H1 (cell line): ENCODE measurements around the gene RER1. TPM values are rescaled to one million over a fixed set of nuclear protein-coding genes. Genes with fewer than 3 reads are reported as not detected.

Experiments used
- CTCF ChIA-PET: fragments of 300-600 bp; sonication (Branson Sonifier 250); formaldehyde crosslinking; loops from one replicate; lab custom pipeline; 2021; ENCODE audit not compliant: partially characterized antibody; lab: Charles Lee
- POLR2A ChIA-PET: fragments of 300-600 bp; sonication (Branson Sonifier 250); formaldehyde crosslinking; loops from one replicate; lab custom pipeline; 2021; ENCODE audit warnings: inconsistent platforms; ENCODE audit not compliant: partially characterized antibody; lab: Charles Lee
- DNase-seq, 2 experiments: peaks; one replicate each; pipeline versions ENCODE4 v3.0.0 to v3.0.0-alpha.2; 2010 to 2022; ENCODE audit warnings: low spot score in 2 of 2, low read depth in 1 of 2, mixed read lengths in 1 of 2
- FAIRE-seq: peaks from 2 replicates; lab custom pipeline; 2011; peaks lifted over from hg19 to GRCh38; lab: Jason Lieb, UNC
- H2AFZ ChIP-seq: 2 replicates; pipeline ENCODE4 v1.8.1; 2012; ENCODE audit warnings: low read length, inconsistent platforms
- H2AK5ac ChIP-seq: 2 replicates; pipeline ENCODE4 v1.6.1; 2013; ENCODE audit warnings: low read depth, low read length
- H2BK120ac ChIP-seq: replicated peaks from 2 replicates; pipeline ENCODE3; 2013; ENCODE audit warnings: low read depth, low read length, inconsistent platforms
- H2BK12ac ChIP-seq: 2 replicates; pipeline ENCODE4 v1.6.1; 2013; ENCODE audit warnings: low read depth, low read length
- H2BK15ac ChIP-seq: 2 replicates; pipeline ENCODE4 v1.6.1; 2013; ENCODE audit warnings: low read length
- H2BK20ac ChIP-seq: 2 replicates; pipeline ENCODE4 v1.6.1; 2013; ENCODE audit warnings: low read length
- H2BK5ac ChIP-seq: 2 replicates; pipeline ENCODE4 v1.6.1; 2013; ENCODE audit warnings: low read depth, low read length
- H3K14ac ChIP-seq: 2 replicates; pipeline ENCODE4 v1.6.1; 2013; ENCODE audit warnings: inconsistent platforms; ENCODE audit not compliant: insufficient read length
- H3K18ac ChIP-seq: 2 replicates; pipeline ENCODE4 v1.6.1; 2013; ENCODE audit warnings: low read length; ENCODE audit errors: extremely low read depth
- H3K23ac ChIP-seq: 2 replicates; pipeline ENCODE4 v1.6.1; 2013; ENCODE audit warnings: inconsistent platforms; ENCODE audit not compliant: insufficient read length
- H3K23me2 ChIP-seq: 2 replicates; pipeline ENCODE4 v1.6.1; 2013; ENCODE audit warnings: low read depth, low read length
- H3K27ac ChIP-seq: 2 replicates; pipeline ENCODE4 v1.6.1; 2011; ENCODE audit warnings: low read depth, low read length, inconsistent platforms
- H3K27me3 ChIP-seq, 4 experiments: replicated peaks in 1 of 4; 1 replicate in 1 of 4; 2 replicates in 3 of 4; pipeline versions ENCODE4 v1.6.1 to v1.8.1; 2011 to 2013; ENCODE audit warnings: low read length in 3 of 4, mild to moderate bottlenecking in 3 of 4, inconsistent platforms in 2 of 4, mixed read lengths in 2 of 4, moderate library complexity in 1 of 4; ENCODE audit not compliant: control insufficient read depth in 3 of 4, insufficient read depth in 3 of 4; ENCODE audit errors: extremely low read depth in 1 of 4
- H3K36me3 ChIP-seq, 4 experiments: 2 replicates each; pipeline versions ENCODE4 v1.6.1 to v1.8.1; 2011 to 2013; ENCODE audit warnings: mild to moderate bottlenecking in 4 of 4, low read length in 3 of 4, moderate library complexity in 2 of 4, control low read depth in 1 of 4, inconsistent platforms in 1 of 4; ENCODE audit not compliant: insufficient read depth in 4 of 4, control insufficient read depth in 2 of 4
- H3K4ac ChIP-seq: replicated peaks from 2 replicates; pipeline ENCODE3; 2013; ENCODE audit warnings: low read length, low read depth, mixed read lengths, inconsistent platforms; ENCODE audit not compliant: insufficient read length
- H3K4me1 ChIP-seq, 4 experiments: replicated peaks in 1 of 4; 1 replicate in 1 of 4; 2 replicates in 3 of 4; pipeline versions ENCODE4 v1.6.1 to v1.8.1; 2011 to 2013; ENCODE audit warnings: low read length in 3 of 4, inconsistent platforms in 2 of 4, mixed read lengths in 1 of 4; ENCODE audit not compliant: insufficient read depth in 4 of 4, control insufficient read depth in 3 of 4
- H3K4me2 ChIP-seq, 2 experiments: 2 replicates each; pipeline versions ENCODE4 v1.6.1 to v1.8.1; 2011 to 2013; ENCODE audit warnings: low read depth in 2 of 2, low read length in 2 of 2, control low read depth in 1 of 2, inconsistent platforms in 1 of 2, mild to moderate bottlenecking in 1 of 2; ENCODE audit not compliant: insufficient read depth in 1 of 2
- H3K4me3 ChIP-seq, 4 experiments: fragments of 200-600, 300-600 bp in 1 of 4; sonication (generic), shearing (Covaris generic), sonication (Bioruptor Twin) in 1 of 4; 2 replicates each; pipeline versions ENCODE4 v1.5.1 to v1.8.1; 2011 to 2016; ENCODE audit warnings: low read length in 4 of 4, low read depth in 3 of 4, control low read depth in 2 of 4, inconsistent platforms in 2 of 4, mild to moderate bottlenecking in 2 of 4, mixed read lengths in 1 of 4, moderate library complexity in 1 of 4; ENCODE audit not compliant: insufficient read depth in 2 of 4; ENCODE audit errors: extremely low read depth in 1 of 4
- H3K56ac ChIP-seq: replicated peaks from 2 replicates; pipeline ENCODE3; 2013; ENCODE audit warnings: low read depth, mild to moderate bottlenecking, mixed read lengths, low read length, inconsistent platforms; ENCODE audit not compliant: insufficient read length
- H3K79me1 ChIP-seq: 2 replicates; pipeline ENCODE4 v1.6.1; 2013; ENCODE audit warnings: low read depth, low read length, control low read depth
- H3K79me2 ChIP-seq, 2 experiments: 2 replicates each; pipeline versions ENCODE4 v1.6.1 to v1.8.1; 2012 to 2013; ENCODE audit warnings: low read length in 2 of 2, mild to moderate bottlenecking in 2 of 2, inconsistent platforms in 1 of 2; ENCODE audit not compliant: insufficient read depth in 2 of 2, control insufficient read depth in 1 of 2
- H3K9ac ChIP-seq, 4 experiments: replicated peaks in 1 of 4; 1 replicate in 1 of 4; 2 replicates in 3 of 4; pipeline versions ENCODE4 v1.6.1 to v1.8.1; 2011 to 2013; ENCODE audit warnings: low read depth in 3 of 4, low read length in 3 of 4, control low read depth in 2 of 4, mild to moderate bottlenecking in 2 of 4, moderate library complexity in 2 of 4, inconsistent platforms in 1 of 4; ENCODE audit errors: extremely low read depth in 1 of 4
- H3K9me3 ChIP-seq, 2 experiments: 2 replicates each; pipeline versions ENCODE4 v1.6.1 to v1.8.1; 2012 to 2013; ENCODE audit warnings: mild to moderate bottlenecking in 2 of 2, moderate library complexity in 2 of 2, control low read depth in 1 of 2, inconsistent platforms in 1 of 2, low read depth in 1 of 2, low read length in 1 of 2, mixed read lengths in 1 of 2; ENCODE audit not compliant: insufficient read depth in 2 of 2
- H4K20me1 ChIP-seq, 2 experiments: replicated peaks in 1 of 2; 2 replicates each; pipeline versions ENCODE3 to v1.8.1; 2011 to 2013; ENCODE audit warnings: inconsistent platforms in 2 of 2, low read length in 2 of 2, mild to moderate bottlenecking in 1 of 2; ENCODE audit not compliant: insufficient read depth in 2 of 2, control insufficient read depth in 1 of 2
- H4K5ac ChIP-seq: 2 replicates; pipeline ENCODE4 v1.6.1; 2013; ENCODE audit warnings: low read length, low read depth, mixed read lengths, inconsistent platforms; ENCODE audit not compliant: insufficient read length
- H4K8ac ChIP-seq: 2 replicates; pipeline ENCODE4 v1.8.0; 2013; ENCODE audit warnings: mild to moderate bottlenecking, moderate library complexity, low read length, inconsistent platforms; ENCODE audit not compliant: insufficient read depth; ENCODE audit errors: extremely low read depth
- H4K91ac ChIP-seq: replicated peaks from 2 replicates; pipeline ENCODE3; 2013; ENCODE audit warnings: low read length, mixed read lengths, inconsistent platforms; ENCODE audit not compliant: insufficient read length
- WGBS, 2 experiments: shearing (Covaris generic) in 1 of 2; methylation state at CpG; one replicate each; pipeline versions ENCODE4 v1.1.6 to v1.1.7; 2013 to 2015; ENCODE audit warnings: low lambda C conversion rate in 2 of 2, mixed read lengths in 2 of 2, inconsistent platforms in 1 of 2, low coverage in 1 of 2, missing lambda C conversion rate in 1 of 2; ENCODE audit not compliant: insufficient replicate concordance in 2 of 2, insufficient coverage in 1 of 2, insufficient read length in 1 of 2; ENCODE audit errors: extremely low coverage in 1 of 2, missing lambda C conversion rate in 1 of 2; 5-methylcytosine and 5-hydroxymethylcytosine counted together
- polyA plus RNA-seq, 7 experiments: library from polyadenylated mRNA; depleted of rRNA in 3 of 7; stranded (reverse) in 5 of 7; unstranded in 2 of 7; fragments of >200 nt in 5 of 7; fragments of 200-250 nt in 2 of 7; gene quantifications; 1 replicate in 5 of 7; 2 replicates in 1 of 7; 4 replicates in 1 of 7; pipeline versions ENCODE4 v1.2.1 to v1.2.3, GENCODE V29; 2011 to 2013; ENCODE audit warnings: missing spikeins in 2 of 7, mixed read lengths in 2 of 7
- total RNA-seq: library from RNA; stranded (reverse); fragmentation: NEBNext Ultra II Directional; extraction: Animal tissue kit (Norgen Biotek cat#: 25700); gene quantifications from 2 replicates; pipeline ENCODE4 v1.2.1, GENCODE V29; 2021

RER1 gene
- total and polyA plus RNA-seq, 2 of the 8 experiments (the other 6 are each of a cell fraction or from before 2014, with no cell fraction given): 102 to 134 TPM

DNA sequence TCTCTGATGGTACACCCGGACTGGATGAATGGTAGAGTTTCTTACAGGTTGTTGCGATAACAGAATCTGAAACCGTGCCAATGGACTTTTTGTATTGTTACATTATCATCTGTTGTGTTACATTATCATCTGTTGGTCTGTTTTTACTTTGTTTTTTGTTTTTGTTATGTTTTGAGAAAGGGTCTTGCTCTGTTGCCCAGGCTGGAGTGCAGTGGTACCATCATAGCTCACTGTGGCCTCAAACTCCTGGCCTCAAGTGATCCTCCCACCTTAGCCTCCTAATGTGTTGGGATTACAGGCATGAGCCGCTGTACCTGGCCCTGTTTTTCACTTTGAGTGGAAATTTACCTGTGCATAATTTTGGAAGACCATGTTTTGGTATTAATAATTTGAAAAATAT lies 30.9 kb downstream of the RER1 start:
- ChIA-PET CTCF (no interaction called here), POLR2A (no interaction called here)
- no peak for DNase-seq
- Histone ChIP-seq H3K9ac (no peak overlapping the region), H3K23me2 (no peaks in the 10 kb centered on the region), H4K8ac (no peak overlapping the region), H2BK120ac (no peak overlapping the region), H3K36me3 (no peaks in the 10 kb centered on the region), H4K91ac (no peak overlapping the region), H2AFZ (no peak overlapping the region), H2BK5ac (no peak overlapping the region), H3K27ac (no peak overlapping the region), H3K4me2 (no peak overlapping the region), H3K79me1 (no peaks in the 10 kb centered on the region), H3K56ac (no peak overlapping the region), H3K27me3 (peaks cover 0 to 4% (median 0%) of the 10 kb centered on the region in 4 experiments; a peak in 2 of 7 replicates), H2AK5ac (no peak overlapping the region), H3K4ac (no peak overlapping the region), H3K14ac (no peak overlapping the region), H2BK15ac (no peak overlapping the region), H3K4me3 (no peak overlapping the region), H3K4me1 (no peaks in the 10 kb centered on the region), H3K23ac (no peak overlapping the region), H4K5ac (no peak overlapping the region), H3K18ac (no peak overlapping the region), H4K20me1 (peaks cover 0 to 1% of the 10 kb centered on the region in 2 experiments), H3K9me3 (no peaks in the 10 kb centered on the region), H2BK12ac (no peak overlapping the region), H2BK20ac (no peak overlapping the region), H3K79me2 (no peaks in the 10 kb centered on the region)
- WGBS, 2 experiments: 90% methylated on average over 4 of the region's 4 CpGs; no CpG with 5 or more reads in 1 of the 2 experiments
- FAIRE-seq: no peak
